Embryonic facial prominence (tissue), 1 donor: Measurements from ENCODE around the gene PRPSAP1.

Experiments used
- DNase-seq: peaks from one replicate; pipeline ENCODE4 v3.0.0-alpha.2; 2016; ENCODE audit errors: extremely low spot score

PRPSAP1 gene

DNA sequence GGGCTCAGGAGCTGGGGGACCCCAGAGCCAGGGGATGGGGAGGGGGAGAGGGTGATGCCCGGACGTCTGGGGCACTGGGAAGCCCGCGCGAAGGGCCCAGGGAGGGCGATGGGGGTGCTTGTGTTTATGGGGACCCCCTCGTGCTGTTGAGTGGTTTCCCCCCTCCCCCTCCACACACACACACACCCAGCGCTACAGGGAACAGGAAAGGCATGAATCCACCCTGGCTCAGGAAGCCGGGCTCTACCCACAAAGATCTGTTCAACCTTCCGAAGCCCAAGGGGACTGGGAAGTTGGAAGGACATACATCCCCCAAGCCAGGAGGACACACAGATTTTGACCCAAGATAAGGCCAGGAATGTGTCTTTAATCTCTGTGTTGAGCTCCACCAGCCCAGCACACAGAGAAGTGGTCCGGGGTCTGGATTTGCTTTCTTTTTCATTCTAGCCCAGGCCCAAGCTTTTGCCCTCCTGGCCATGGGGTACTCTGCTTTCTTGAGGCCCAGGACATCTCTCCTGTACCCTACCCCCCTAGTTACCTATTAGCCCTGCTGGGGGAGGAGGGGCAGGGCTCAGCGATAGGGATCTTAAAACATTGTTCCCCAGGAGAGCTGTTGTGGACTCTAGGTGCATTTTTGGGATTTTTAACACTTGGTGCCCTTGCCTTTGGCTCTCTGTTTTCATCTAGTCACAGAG is 87.3 kb downstream of the PRPSAP1 start:
- no peak for DNase-seq

GRCh38 chr17:76265624-76266243 is 88.0 kb downstream of the PRPSAP1 start:
- no peak for DNase-seq

- DNase-seq: peak; percentile 90
Observed at GRCh38 chr17:76264755-76265623, 88.7 kb downstream of the PRPSAP1 start, which contains the start of gene UBALD2. UBALD2 (plus strand) TSS chr17:76265348; CDS start chr17:76265506, 158 bp downstream.

GRCh38 chr17:76264425-76264754 is 89.3 kb downstream of the PRPSAP1 start:
- no peak for DNase-seq

GRCh38 chr17:76263896-76264295 is 89.8 kb downstream of the PRPSAP1 start:
- no peak for DNase-seq

DNA sequence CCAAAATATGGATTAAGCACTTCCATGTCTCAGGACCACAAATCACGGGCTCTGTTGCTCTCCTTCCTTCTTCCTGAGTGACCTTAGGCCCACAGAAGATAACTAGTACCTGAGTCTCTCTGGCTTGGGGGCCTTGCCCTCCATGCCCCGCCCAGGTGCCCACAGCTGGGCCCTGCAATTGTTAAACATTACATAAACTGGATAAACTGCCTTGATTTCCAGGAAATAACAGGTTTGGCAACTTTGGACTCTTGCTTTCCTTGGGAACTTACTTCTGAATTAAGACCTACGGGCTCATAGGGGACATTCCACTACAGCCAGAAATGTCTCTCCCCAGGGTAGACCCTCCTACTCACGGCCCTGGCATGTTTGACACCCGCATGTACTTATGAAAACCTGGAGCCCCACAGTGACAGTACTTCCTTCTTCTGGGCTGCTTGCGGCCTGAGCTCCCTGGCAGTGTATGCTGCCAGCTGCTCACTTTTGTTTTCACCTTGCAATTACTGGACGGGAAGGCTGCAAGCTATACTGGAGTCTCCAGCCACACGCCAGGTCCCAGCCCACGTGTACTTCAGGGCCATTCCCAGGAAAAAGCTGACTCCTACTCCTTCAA is 90.9 kb downstream of the PRPSAP1 start:
- DNase-seq: no peak

- DNase-seq: no peak
Observed at GRCh38 chr17:76261421-76262215, 92.1 kb downstream of the PRPSAP1 start.

GRCh38 chr17:76260669-76261068 is 93.0 kb downstream of the PRPSAP1 start:
- DNase-seq: no peak

DNA sequence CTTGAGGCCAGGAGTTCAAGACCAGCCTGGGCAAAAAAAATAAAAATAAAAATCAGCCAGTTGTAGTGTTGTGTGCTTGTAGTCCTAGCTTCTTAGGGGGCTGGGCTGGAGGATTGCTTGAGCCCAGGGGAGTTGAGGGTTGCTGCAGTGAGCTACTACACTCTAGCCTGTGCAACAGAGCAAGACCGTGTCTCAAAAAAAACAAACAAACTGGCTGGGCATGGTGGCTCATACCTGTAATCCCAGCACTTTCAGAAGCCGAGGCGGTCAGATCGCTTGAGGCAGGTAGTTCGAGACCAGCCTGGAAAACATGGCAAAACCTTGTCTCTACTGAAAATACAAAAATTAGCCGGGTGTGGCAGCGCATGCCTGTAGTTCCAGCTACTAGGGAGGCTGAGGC is 93.5 kb downstream of the PRPSAP1 start:
- no peak for DNase-seq
